ENCODE measurements around the gene STAG1.

DNA sequence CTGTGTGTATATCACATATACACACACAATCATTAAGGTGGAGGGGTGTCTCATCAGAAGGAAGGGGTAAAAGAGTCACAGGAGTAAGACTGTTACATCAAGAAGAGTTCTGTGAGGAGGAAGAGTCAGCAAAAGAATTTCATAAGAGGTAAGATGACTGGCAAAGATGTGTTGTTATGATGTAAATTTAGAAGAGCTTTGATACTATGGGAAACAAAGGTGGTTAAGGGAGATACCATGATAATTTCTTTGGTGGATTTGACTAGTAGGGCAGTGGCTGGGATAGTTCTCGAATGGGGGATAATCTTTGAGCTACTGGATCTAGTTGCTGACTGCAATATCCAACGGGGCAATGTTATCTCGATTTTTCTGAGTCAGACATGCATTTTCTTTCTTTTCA is 61.6 kb downstream of the STAG1 start:
- TF ChIP-seq POLR2AphosphoS5 (IDR thresholded peaks at IDR 0.05) (no peak), EZH2 (IDR thresholded peaks at IDR 0.05; ENCODE audit: borderline replicate concordance, insufficient read depth, low read length, poor library complexity, severe bottlenecking) (no peak), EP300 (conservative IDR thresholded peaks at IDR 0.05; ENCODE audit: poor library complexity, severe bottlenecking) (no peak), SMC3 (conservative IDR thresholded peaks at IDR 0.05; ENCODE audit: poor library complexity) (no peak), TAF1 (IDR thresholded peaks at IDR 0.05; ENCODE audit: low read depth) (no peak)
- TF ChIP-seq, protein P1, sequence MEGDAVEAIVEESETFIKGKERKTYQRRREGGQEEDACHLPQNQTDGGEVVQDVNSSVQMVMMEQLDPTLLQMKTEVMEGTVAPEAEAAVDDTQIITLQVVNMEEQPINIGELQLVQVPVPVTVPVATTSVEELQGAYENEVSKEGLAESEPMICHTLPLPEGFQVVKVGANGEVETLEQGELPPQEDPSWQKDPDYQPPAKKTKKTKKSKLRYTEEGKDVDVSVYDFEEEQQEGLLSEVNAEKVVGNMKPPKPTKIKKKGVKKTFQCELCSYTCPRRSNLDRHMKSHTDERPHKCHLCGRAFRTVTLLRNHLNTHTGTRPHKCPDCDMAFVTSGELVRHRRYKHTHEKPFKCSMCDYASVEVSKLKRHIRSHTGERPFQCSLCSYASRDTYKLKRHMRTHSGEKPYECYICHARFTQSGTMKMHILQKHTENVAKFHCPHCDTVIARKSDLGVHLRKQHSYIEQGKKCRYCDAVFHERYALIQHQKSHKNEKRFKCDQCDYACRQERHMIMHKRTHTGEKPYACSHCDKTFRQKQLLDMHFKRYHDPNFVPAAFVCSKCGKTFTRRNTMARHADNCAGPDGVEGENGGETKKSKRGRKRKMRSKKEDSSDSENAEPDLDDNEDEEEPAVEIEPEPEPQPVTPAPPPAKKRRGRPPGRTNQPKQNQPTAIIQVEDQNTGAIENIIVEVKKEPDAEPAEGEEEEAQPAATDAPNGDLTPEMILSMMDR (IDR thresholded peaks at IDR 0.05; ENCODE audit: poor library complexity, severe bottlenecking): no peak
- TF ChIP-seq, protein P2, sequence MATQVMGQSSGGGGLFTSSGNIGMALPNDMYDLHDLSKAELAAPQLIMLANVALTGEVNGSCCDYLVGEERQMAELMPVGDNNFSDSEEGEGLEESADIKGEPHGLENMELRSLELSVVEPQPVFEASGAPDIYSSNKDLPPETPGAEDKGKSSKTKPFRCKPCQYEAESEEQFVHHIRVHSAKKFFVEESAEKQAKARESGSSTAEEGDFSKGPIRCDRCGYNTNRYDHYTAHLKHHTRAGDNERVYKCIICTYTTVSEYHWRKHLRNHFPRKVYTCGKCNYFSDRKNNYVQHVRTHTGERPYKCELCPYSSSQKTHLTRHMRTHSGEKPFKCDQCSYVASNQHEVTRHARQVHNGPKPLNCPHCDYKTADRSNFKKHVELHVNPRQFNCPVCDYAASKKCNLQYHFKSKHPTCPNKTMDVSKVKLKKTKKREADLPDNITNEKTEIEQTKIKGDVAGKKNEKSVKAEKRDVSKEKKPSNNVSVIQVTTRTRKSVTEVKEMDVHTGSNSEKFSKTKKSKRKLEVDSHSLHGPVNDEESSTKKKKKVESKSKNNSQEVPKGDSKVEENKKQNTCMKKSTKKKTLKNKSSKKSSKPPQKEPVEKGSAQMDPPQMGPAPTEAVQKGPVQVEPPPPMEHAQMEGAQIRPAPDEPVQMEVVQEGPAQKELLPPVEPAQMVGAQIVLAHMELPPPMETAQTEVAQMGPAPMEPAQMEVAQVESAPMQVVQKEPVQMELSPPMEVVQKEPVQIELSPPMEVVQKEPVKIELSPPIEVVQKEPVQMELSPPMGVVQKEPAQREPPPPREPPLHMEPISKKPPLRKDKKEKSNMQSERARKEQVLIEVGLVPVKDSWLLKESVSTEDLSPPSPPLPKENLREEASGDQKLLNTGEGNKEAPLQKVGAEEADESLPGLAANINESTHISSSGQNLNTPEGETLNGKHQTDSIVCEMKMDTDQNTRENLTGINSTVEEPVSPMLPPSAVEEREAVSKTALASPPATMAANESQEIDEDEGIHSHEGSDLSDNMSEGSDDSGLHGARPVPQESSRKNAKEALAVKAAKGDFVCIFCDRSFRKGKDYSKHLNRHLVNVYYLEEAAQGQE (IDR thresholded peaks at IDR 0.05; ENCODE audit: borderline replicate concordance): no peak

Data from neural cell (in vitro differentiated cells).